NT2/D1 (cell line): ENCODE measurements around the gene HERPUD2.
"Not testable (repeated sequence)": the region's sequence is repeated elsewhere in the genome, so short reads cannot be mapped to it uniquely, and the experiment has no call there.

Source experiments
- DNase-seq: peaks from one replicate; pipeline ENCODE4 v3.0.0-alpha.2; 2011; ENCODE audit warnings: low read depth, low spot score
- H3K27me3 ChIP-seq: 2 replicates; pipeline ENCODE4 v1.6.0; 2011; ENCODE audit warnings: mild to moderate bottlenecking; ENCODE audit not compliant: insufficient read length, insufficient read depth
- H3K36me3 ChIP-seq: 2 replicates; pipeline ENCODE4 v1.6.1; 2011; ENCODE audit warnings: mild to moderate bottlenecking, low read length, mixed read lengths; ENCODE audit not compliant: insufficient read depth, insufficient read length
- H3K4me1 ChIP-seq: 2 replicates; pipeline ENCODE4 v1.5.1; 2011; ENCODE audit not compliant: insufficient read depth, insufficient read length
- H3K4me3 ChIP-seq: 2 replicates; pipeline ENCODE4 v1.5.1; 2011; ENCODE audit warnings: low read depth; ENCODE audit not compliant: insufficient read length
- H3K9ac ChIP-seq: 2 replicates; pipeline ENCODE4 v1.6.0; 2011; ENCODE audit warnings: low read depth; ENCODE audit not compliant: insufficient read length
- H3K9me3 ChIP-seq: 2 replicates; pipeline ENCODE4 v1.5.1; 2011; ENCODE audit warnings: mild to moderate bottlenecking, low read length; ENCODE audit not compliant: insufficient read depth
- SUZ12 ChIP-seq: IDR thresholded peaks from 2 replicates; pipeline ENCODE4 v1.6.1; 2011; ENCODE audit not compliant: insufficient read length, insufficient read depth; ENCODE audit errors: extremely low read depth
- YY1 ChIP-seq: IDR thresholded peaks from 2 replicates; pipeline ENCODE4 v1.6.1; 2011; ENCODE audit not compliant: insufficient read length, insufficient read depth
- ZNF274 ChIP-seq: IDR thresholded peaks from 2 replicates; pipeline ENCODE4 v1.6.1; 2011; ENCODE audit warnings: mild to moderate bottlenecking, low read depth, low read length

HERPUD2 gene

GRCh38 chr7:35676211-35676610 lies 18.7 kb downstream of the HERPUD2 start:
- no peaks in the 10 kb centered on the region for H3K4me1 ChIP-seq
- H3K9ac ChIP-seq = no peak overlapping the region
- TF ChIP-seq YY1 = no peak
- no peak for TF ChIP-seq ZNF274
- no peak for TF ChIP-seq SUZ12
- no peak for DNase-seq
- H3K36me3 ChIP-seq = no peaks in the 10 kb centered on the region
- H3K27me3 ChIP-seq = no peaks in the 10 kb centered on the region
- no peak overlapping the region for H3K4me3 ChIP-seq
- no peaks in the 10 kb centered on the region for H3K9me3 ChIP-seq

- Histone ChIP-seq H3K9me3 (peaks cover 15% of the 10 kb centered on the region), H3K9ac (no peak overlapping the region), H3K4me3 (no peak overlapping the region), H3K27me3 (no peaks in the 10 kb centered on the region), H3K36me3 (peaks cover 15% of the 10 kb centered on the region), H3K4me1 (no peaks in the 10 kb centered on the region)
- DNase-seq = no peak
- no peak for TF ChIP-seq SUZ12
- no peak for TF ChIP-seq ZNF274
- TF ChIP-seq YY1 = no peak
Measured at GRCh38 chr7:35670856-35671569, 23.9 kb downstream of the HERPUD2 start.

- not testable (repeated sequence) for H3K27me3 ChIP-seq, H3K36me3 ChIP-seq, DNase-seq, H3K4me3 ChIP-seq, H3K9me3 ChIP-seq, H3K9ac ChIP-seq, H3K4me1 ChIP-seq
Measured at GRCh38 chr7:35660411-35660810, 34.5 kb downstream of the HERPUD2 start.

GRCh38 chr7:35658606-35659201 lies 36.2 kb downstream of the HERPUD2 start:
- H3K9ac ChIP-seq = no peak overlapping the region
- H3K27me3 ChIP-seq = no peaks in the 10 kb centered on the region
- TF ChIP-seq SUZ12 (no peak), YY1 (no peak), ZNF274 (no peak)
- peaks cover 1% of the 10 kb centered on the region for H3K36me3 ChIP-seq
- no peaks in the 10 kb centered on the region for H3K4me1 ChIP-seq
- no peak for DNase-seq
- no peaks in the 10 kb centered on the region for H3K9me3 ChIP-seq
- H3K4me3 ChIP-seq = no peak overlapping the region

- Histone ChIP-seq H3K9ac (no peak overlapping the region), H3K4me1 (no peaks in the 10 kb centered on the region), H3K27me3 (no peaks in the 10 kb centered on the region), H3K4me3 (no peak overlapping the region), H3K36me3 (peaks cover 2% of the 10 kb centered on the region), H3K9me3 (peaks cover 13% of the 10 kb centered on the region)
- no peak for TF ChIP-seq YY1
- TF ChIP-seq ZNF274 = no peak
- no peak for TF ChIP-seq SUZ12
- no peak for DNase-seq
Measured at GRCh38 chr7:35657125-35657524, 37.8 kb downstream of the HERPUD2 start.

GRCh38 chr7:35654558-35654957 lies 40.4 kb downstream of the HERPUD2 start:
- not testable (repeated sequence) for H3K9ac ChIP-seq, H3K27me3 ChIP-seq, H3K4me3 ChIP-seq, DNase-seq, H3K4me1 ChIP-seq, H3K36me3 ChIP-seq
- H3K9me3 ChIP-seq = peaks cover 16% of the 10 kb centered on the region

- no peaks in the 10 kb centered on the region for H3K27me3 ChIP-seq
- no peak for TF ChIP-seq SUZ12
- no peak for TF ChIP-seq ZNF274
- no peak for TF ChIP-seq YY1
- no peaks in the 10 kb centered on the region for H3K4me1 ChIP-seq
- no peak for DNase-seq
- H3K9me3 ChIP-seq = peaks cover 16% of the 10 kb centered on the region
- no peak overlapping the region for H3K4me3 ChIP-seq
- H3K9ac ChIP-seq = no peak overlapping the region
- peaks cover 8% of the 10 kb centered on the region for H3K36me3 ChIP-seq
Measured at GRCh38 chr7:35652124-35652523, 42.8 kb downstream of the HERPUD2 start.

GRCh38 chr7:35650751-35651150 lies 44.2 kb downstream of the HERPUD2 start:
- no peak for DNase-seq
- no peak overlapping the region for H3K9ac ChIP-seq
- H3K36me3 ChIP-seq = peaks cover 8% of the 10 kb centered on the region
- no peaks in the 10 kb centered on the region for H3K27me3 ChIP-seq
- TF ChIP-seq YY1 (no peak), SUZ12 (no peak), ZNF274 (no peak)
- no peaks in the 10 kb centered on the region for H3K4me1 ChIP-seq
- H3K4me3 ChIP-seq = no peak overlapping the region
- peaks cover 16% of the 10 kb centered on the region for H3K9me3 ChIP-seq
